Measurements from ENCODE around the gene KIF26B.

KIF26B gene

DNA sequence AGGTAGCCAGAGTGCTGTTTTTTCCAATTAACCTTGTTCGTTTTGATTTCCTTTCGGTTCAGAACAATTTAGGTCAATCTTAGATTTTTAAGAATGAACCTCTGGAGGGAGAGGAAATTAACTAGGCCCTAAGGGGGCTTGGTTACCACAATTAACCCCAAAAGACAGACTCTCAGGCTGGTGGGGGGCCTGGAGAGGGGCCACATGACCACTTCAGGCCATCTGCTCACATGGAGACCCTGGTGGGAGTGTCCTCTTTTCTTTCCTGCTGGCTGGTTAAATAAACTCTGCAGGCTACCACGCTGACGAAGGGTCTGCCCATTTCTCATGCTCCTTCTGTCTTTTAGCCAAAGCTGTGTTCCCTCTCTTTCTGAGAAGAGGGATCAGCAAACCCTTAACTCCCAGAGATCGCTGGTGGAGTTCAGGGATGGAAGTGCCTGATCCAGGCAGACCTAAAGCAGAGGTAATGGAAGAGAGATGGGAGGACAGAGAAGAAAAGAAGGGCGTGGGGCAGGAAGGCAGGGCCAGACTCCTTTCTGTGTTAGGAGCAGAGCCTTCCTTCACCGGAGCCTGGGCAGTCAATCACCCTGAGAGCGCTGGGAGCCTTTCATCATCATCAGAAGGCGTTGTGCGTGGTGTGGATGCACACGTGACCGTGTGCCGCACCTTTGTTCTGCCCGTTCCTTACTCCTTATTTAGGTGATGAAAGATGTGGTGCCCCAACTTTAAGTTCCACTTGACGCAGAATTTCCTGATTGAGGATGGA lies 58.5 kb downstream of the KIF26B start:
- H3K4me3 ChIP-seq (ENCODE audit: low read depth, low read length), result no peak overlapping the region
- no peak for DNase-seq (ENCODE audit: low read depth)
- TF ChIP-seq, protein P1, sequence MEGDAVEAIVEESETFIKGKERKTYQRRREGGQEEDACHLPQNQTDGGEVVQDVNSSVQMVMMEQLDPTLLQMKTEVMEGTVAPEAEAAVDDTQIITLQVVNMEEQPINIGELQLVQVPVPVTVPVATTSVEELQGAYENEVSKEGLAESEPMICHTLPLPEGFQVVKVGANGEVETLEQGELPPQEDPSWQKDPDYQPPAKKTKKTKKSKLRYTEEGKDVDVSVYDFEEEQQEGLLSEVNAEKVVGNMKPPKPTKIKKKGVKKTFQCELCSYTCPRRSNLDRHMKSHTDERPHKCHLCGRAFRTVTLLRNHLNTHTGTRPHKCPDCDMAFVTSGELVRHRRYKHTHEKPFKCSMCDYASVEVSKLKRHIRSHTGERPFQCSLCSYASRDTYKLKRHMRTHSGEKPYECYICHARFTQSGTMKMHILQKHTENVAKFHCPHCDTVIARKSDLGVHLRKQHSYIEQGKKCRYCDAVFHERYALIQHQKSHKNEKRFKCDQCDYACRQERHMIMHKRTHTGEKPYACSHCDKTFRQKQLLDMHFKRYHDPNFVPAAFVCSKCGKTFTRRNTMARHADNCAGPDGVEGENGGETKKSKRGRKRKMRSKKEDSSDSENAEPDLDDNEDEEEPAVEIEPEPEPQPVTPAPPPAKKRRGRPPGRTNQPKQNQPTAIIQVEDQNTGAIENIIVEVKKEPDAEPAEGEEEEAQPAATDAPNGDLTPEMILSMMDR (conservative IDR thresholded peaks at IDR 0.05; ENCODE audit: low read depth, low read length), result no peak

DNA sequence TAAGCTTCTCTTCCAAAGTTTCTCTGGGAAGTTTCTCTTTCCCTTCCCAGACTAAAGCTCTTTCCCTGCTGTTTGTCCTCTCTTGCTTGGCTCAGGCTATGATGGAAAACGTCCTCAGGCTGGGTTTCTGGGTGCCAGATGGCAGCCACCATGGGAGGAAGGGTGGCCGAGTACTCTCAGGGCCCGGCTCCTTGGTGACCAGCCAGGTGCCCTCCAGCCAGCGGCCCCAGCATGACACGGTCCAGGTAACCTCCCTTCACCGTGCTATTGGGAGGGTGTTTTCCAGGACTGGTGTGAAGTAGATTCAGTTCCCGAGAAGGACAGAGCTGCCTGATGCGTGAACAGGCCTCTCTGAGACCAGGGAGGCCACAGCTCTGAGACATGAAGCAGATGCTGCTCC lies 60.3 kb downstream of the KIF26B start:
- no peak overlapping the region for H3K4me3 ChIP-seq (ENCODE audit: low read depth, low read length)
- TF ChIP-seq, protein P1 (conservative IDR thresholded peaks at IDR 0.05; ENCODE audit: low read depth, low read length), result no peak
- no peak for DNase-seq (ENCODE audit: low read depth)

DNA sequence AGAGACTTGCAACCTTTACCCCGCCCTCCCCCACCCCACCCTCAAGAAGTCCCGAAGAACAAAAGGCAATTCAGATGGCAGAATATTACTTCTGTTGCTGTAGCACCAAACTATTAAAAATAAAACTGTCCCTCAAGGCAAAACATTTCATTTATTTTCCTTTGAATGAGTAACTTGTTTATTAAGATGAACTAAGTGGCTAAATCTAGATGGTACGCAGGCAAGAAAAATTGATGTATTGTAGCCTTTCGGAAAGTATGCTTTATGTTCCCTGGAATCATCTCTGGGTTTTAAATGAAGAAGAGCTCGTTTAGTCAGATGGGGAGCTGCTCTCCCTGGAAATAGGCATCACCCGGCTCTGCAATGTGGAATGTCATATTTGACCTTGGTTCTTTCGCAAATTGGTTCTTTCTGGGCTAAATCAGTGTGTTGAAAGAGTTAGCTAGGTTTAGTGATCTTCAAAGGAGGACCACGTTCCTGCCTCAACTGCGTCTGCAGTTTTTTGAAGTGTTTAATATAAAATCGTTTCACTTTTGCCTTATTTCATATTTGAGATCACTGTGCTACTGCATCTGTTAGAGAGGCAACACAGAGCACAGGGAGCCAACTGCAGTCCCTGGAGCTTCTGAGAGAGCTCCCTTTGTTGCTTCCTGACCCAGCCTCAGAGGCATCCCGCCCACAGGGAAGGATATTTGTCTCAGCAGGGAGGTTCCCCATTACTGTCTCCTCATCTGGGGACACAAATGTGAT lies 61.8 kb downstream of the KIF26B start:
- peak; percentile 26 for DNase-seq (ENCODE audit: low read depth)
- TF ChIP-seq, protein P1 (conservative IDR thresholded peaks at IDR 0.05; ENCODE audit: low read depth, low read length), result no peak
- H3K4me3 ChIP-seq (ENCODE audit: low read depth, low read length), result no peak overlapping the region

DNA sequence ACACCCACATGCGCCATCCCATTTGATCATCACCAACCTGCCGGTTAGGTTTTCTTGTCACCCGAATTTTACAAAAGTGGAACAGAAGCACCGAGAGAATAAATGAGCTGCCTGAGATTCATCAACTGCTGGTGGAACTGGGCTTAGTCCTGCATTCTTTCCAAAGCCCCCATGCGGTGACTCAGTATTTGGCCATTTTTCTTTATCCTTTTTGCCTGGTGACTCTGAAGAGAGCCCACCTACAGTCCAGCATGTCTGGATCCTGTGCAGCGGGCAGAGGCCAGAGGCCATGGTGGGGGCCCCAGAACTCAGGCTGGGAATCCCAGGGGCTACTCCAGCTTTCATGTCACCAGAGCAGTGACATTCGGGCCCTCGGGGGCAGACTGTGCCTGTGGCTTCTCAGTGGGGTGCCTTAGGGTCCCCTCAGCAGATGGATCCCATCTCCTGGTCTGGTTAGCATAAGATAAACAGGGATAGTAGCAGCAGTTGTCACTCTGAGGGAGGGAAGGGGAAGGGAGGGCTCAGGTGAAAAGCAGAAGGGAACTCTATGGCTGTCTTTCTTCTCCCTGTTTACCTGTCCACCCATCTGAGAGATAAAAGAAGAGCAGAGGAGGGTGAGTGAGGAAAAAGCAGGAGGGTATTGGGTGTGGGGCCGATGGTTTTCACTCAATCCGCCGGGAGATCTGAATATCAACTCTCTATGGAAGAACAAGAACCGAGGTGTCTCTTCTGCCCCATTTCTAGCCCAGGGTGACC lies 63.2 kb downstream of the KIF26B start:
- no peak for DNase-seq (ENCODE audit: low read depth)
- TF ChIP-seq, protein P1 (conservative IDR thresholded peaks at IDR 0.05; ENCODE audit: low read depth, low read length), result no peak
- H3K4me3 ChIP-seq (ENCODE audit: low read depth, low read length), result no peak overlapping the region

DNA sequence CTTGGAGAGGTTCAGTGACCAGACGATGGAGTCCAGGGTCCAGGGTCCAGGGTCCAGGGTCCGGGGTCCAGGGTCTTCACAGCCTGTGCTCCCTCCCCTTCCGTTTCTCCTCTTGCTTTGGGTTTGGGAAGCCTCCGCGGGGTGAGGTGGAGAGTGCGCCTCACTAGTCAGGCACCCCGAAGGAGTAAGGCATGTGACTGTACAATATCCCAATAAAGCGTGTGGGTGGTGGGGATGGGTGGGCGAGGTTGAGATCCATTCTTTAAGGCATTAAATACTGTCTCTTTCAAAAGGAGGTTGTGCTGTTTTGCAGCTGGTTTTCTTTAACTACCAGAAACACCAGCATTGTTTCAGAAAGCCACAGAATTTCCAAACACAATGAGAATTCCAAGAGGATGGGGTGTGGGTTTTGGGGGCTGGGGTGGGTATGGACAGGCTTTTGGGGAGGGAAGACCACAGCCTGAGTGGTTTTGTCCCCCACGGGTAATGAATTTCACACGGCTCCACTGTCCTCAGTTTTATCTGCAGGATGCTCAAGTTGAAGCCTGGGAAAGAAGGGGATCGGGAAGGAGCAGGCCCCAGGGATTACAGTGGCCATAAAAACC lies 65.7 kb downstream of the KIF26B start:
- TF ChIP-seq, protein P1 (conservative IDR thresholded peaks at IDR 0.05; ENCODE audit: low read depth, low read length), result no peak
- DNase-seq (ENCODE audit: low read depth), result no peak
- no peak overlapping the region for H3K4me3 ChIP-seq (ENCODE audit: low read depth, low read length)

DNA sequence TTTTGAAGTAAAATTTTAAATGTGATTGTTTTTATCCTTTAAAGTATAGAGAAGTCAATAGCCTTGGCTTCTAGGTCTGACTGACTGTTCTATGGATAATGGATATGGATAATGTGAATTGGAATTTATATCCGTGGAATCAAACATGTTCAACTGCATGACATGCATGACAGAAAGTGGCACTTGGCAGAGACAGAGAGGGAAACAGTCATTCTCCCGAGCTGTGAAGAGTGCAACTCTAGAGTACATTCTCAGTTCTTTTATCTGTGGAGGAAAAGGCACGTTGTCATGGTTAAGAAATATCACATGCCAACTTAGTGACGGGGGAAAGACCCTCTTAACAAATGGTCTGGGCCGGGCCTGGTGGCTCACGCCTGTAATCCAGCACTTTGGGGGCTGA lies 67.0 kb downstream of the KIF26B start:
- TF ChIP-seq, protein P1 (conservative IDR thresholded peaks at IDR 0.05; ENCODE audit: low read depth, low read length), result no peak
- no peak for DNase-seq (ENCODE audit: low read depth)
- no peak overlapping the region for H3K4me3 ChIP-seq (ENCODE audit: low read depth, low read length)
